NCI-H82 treated with DMSO at 0.1 percent for 48 hours (cell line): ENCODE results near the gene GNG8.
A peak's percentile ranks its signal among the peaks of the same experiment; 100 is the strongest.

Source experiments
- DNase-seq: peaks from one replicate; lab custom pipeline; 2025; ENCODE audit not compliant: unreplicated experiment; lab: John Stamatoyannopoulos, UW

GNG8 gene

GRCh38 chr19:46620716-46621115 is 15.3 kb downstream of the GNG8 start:
- no peak for DNase-seq

GRCh38 chr19:46620267-46620666 is 15.7 kb downstream of the GNG8 start:
- no peak for DNase-seq

- DNase-seq, result peak; percentile 91
These were observed 17.3 kb downstream of the GNG8 start for GRCh38 chr19:46618670-46619231.

GRCh38 chr19:46617601-46618000 is 18.4 kb downstream of the GNG8 start:
- no peak for DNase-seq

- DNase-seq, result peak; percentile 60
These were observed 19.2 kb downstream of the GNG8 start for GRCh38 chr19:46616631-46617322.

- no peak for DNase-seq
These were observed 20.0 kb downstream of the GNG8 start for GRCh38 chr19:46615966-46616365.

- DNase-seq, result peak; percentile 77
These were observed 21.8 kb downstream of the GNG8 start for GRCh38 chr19:46614114-46614722.

GRCh38 chr19:46613525-46613924 is 22.5 kb downstream of the GNG8 start:
- DNase-seq, result no peak

- no peak for DNase-seq
These were observed 24.2 kb downstream of the GNG8 start for GRCh38 chr19:46611776-46612175.

- no peak for DNase-seq
These were observed 24.9 kb downstream of the GNG8 start for GRCh38 chr19:46610851-46611770.

GRCh38 chr19:46610413-46610775 is 25.6 kb downstream of the GNG8 start:
- no peak for DNase-seq

- DNase-seq, result no peak
These were observed 26.2 kb downstream of the GNG8 start for GRCh38 chr19:46609511-46610412.

- no peak for DNase-seq
These were observed 27.2 kb downstream of the GNG8 start for GRCh38 chr19:46608581-46609345.

GRCh38 chr19:46608178-46608577 is 27.8 kb downstream of the GNG8 start:
- DNase-seq, result no peak

- DNase-seq, result no peak
These were observed 28.6 kb downstream of the GNG8 start for GRCh38 chr19:46607448-46607841.

GRCh38 chr19:46606681-46607447 is 29.1 kb downstream of the GNG8 start:
- DNase-seq, result no peak

GRCh38 chr19:46606019-46606418 is 30.0 kb downstream of the GNG8 start:
- no peak for DNase-seq

- no peak for DNase-seq
These were observed 30.6 kb downstream of the GNG8 start for GRCh38 chr19:46605356-46605821.

- DNase-seq, result no peak
These were observed 31.1 kb downstream of the GNG8 start for GRCh38 chr19:46604781-46605355.
